ENCODE measurements around the gene SYS1. TPM values are rescaled to one million over a fixed set of nuclear protein-coding genes. Genes with fewer than 3 reads are reported as not detected.

The SYS1 gene
- total and polyA plus RNA-seq, 2 of the 8 experiments (the other 6 are each of a cell fraction or from before 2014, with no cell fraction given), result 19.6 to 50.8 TPM

DNA sequence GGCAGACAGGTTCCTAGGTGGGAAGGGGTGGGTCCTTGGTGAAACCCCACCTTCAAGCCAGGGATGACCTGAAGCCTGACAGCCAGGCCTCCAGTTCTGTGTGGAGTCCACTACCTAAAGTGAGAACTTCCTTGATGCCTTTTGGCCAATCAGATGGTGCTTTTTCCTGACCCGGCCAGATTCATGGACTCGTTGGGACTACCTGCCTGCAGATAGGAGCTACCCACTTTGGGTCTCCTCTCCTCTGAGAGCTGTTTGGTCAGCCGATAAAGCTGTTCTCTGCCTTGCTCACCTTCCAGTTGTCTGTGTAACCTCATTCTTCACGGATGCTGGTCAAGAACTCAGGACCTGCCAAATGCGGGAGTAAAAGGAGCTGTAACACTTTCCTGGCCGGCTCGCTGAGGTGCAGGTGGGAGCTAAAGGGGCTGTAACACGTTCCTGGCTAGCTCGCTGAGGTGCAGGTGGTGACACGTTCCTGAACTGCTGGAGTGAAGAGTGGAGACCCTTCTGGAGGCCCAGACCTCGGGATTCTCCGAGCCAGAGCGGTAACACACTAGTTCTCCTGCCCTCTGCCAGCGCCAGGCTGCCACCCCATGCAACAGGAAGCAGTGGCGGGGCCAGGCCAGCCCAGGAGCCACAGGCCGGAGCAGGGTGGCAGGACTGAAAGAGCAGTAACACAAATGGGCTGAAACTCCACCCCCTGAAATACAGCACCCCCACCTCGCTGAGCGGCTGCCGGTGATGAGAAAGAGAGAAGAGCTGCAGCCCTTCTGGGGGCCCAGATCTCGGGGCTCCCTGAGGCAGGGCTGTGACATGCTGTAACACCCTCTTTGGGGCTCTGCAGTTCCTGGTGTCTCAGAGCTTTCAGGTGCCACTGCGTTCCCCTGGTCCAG, 31.5 kb downstream of the SYS1 start:
- Histone ChIP-seq H3K36me3 (ENCODE audit: control insufficient read depth in 2 of 4, insufficient read depth in 4 of 4, low read length in 3 of 4) (no peaks in the 10 kb centered on the region), H2BK20ac (ENCODE audit: low read length) (no peak overlapping the region), H3K4me3 (ENCODE audit: extremely low read depth in 1 of 4, insufficient read depth in 2 of 4, low read depth in 3 of 4, low read length in 4 of 4) (no peak overlapping the region), H3K23me2 (ENCODE audit: low read depth, low read length) (no peaks in the 10 kb centered on the region), H4K20me1 (replicated peaks in 1 of 2; ENCODE audit: control insufficient read depth in 1 of 2, insufficient read depth in 2 of 2, low read length in 2 of 2) (no peaks in the 10 kb centered on the region), H3K23ac (ENCODE audit: insufficient read length) (no peak overlapping the region), H3K4me1 (replicated peaks in 1 of 4; ENCODE audit: control insufficient read depth in 3 of 4, insufficient read depth in 4 of 4, low read length in 3 of 4) (no peaks in the 10 kb centered on the region), H3K9me3 (ENCODE audit: insufficient read depth in 2 of 2, low read depth in 1 of 2, low read length in 1 of 2) (peaks cover 3% of the 10 kb centered on the region in 2 experiments; a peak in 2 of 4 replicates), H2AFZ (ENCODE audit: low read length) (no peak overlapping the region), H2BK5ac (ENCODE audit: low read depth, low read length) (no peak overlapping the region), H3K56ac (replicated peaks; ENCODE audit: insufficient read length, low read depth, low read length) (no peak overlapping the region), H3K18ac (ENCODE audit: extremely low read depth, low read length) (no peak overlapping the region), H3K27ac (ENCODE audit: low read depth, low read length) (no peak overlapping the region), H2BK15ac (ENCODE audit: low read length) (no peak overlapping the region), H3K4me2 (ENCODE audit: insufficient read depth in 1 of 2, low read depth in 2 of 2, low read length in 2 of 2) (no peak overlapping the region), H4K91ac (replicated peaks; ENCODE audit: insufficient read length, low read length) (no peak overlapping the region), H4K8ac (ENCODE audit: extremely low read depth, insufficient read depth, low read length) (no peak overlapping the region), H3K27me3 (replicated peaks in 1 of 4; ENCODE audit: control insufficient read depth in 3 of 4, extremely low read depth in 1 of 4, insufficient read depth in 3 of 4, low read length in 3 of 4) (no peaks in the 10 kb centered on the region), H3K79me2 (ENCODE audit: control insufficient read depth in 1 of 2, insufficient read depth in 2 of 2, low read length in 2 of 2) (no peaks in the 10 kb centered on the region), H4K5ac (ENCODE audit: insufficient read length, low read depth, low read length) (no peak overlapping the region), H2AK5ac (ENCODE audit: low read depth, low read length) (no peak overlapping the region), H3K9ac (replicated peaks in 1 of 4; ENCODE audit: extremely low read depth in 1 of 4, low read depth in 3 of 4, low read length in 3 of 4) (no peak overlapping the region), H2BK12ac (ENCODE audit: low read depth, low read length) (no peak overlapping the region), H3K14ac (ENCODE audit: insufficient read length) (no peak overlapping the region), H3K79me1 (ENCODE audit: low read depth, low read length) (no peaks in the 10 kb centered on the region), H2BK120ac (replicated peaks; ENCODE audit: low read depth, low read length) (no peak overlapping the region), H3K4ac (replicated peaks; ENCODE audit: insufficient read length, low read depth, low read length) (no peak overlapping the region)
- ChIA-PET POLR2A (ENCODE audit: partially characterized antibody) (interaction anchor here (0.8 to 2.2 kb wide), 4 partner anchors 11 to 55 kb away, joined by 3 to 10 read pairs (median 3); partner anchors contain the start of gene DBNDD2), CTCF (ENCODE audit: partially characterized antibody) (interaction anchor here (0.7 to 3.4 kb wide), 11 partner anchors 9 to 86 kb away, joined by 3 to 21 read pairs (median 3); partner anchors contain the start of gene MATN4)
- 91% methylated on average over 21 of the region's 21 CpGs; no CpG with 5 or more reads in 1 of the 2 experiments for WGBS, 2 experiments (ENCODE audit: extremely low coverage in 1 of 2, insufficient coverage in 1 of 2, insufficient read length in 1 of 2, insufficient replicate concordance in 2 of 2, low coverage in 1 of 2, low lambda C conversion rate in 2 of 2, missing lambda C conversion rate in 1 of 2)
- TF ChIP-seq SIRT6 (IDR thresholded peaks at IDR 0.05; ENCODE audit: low read length) (no peak), SP4 (IDR thresholded peaks at IDR 0.05; ENCODE audit: low read length) (no peak), KDM5A (IDR thresholded peaks at IDR 0.05; ENCODE audit: low read length) (no peak), SP2 (IDR thresholded peaks at IDR 0.05; ENCODE audit: low read length) (no peak), SAP30 (IDR thresholded peaks at IDR 0.05; ENCODE audit: insufficient read depth, insufficient replicate concordance, low read length) (no peak), MAFK (IDR thresholded peaks at IDR 0.05; ENCODE audit: low read depth, low read length) (no peak), POU5F1 (IDR thresholded peaks at IDR 0.05; ENCODE audit: low read depth, low read length) (no peak), EGR1 (IDR thresholded peaks at IDR 0.05; ENCODE audit: borderline replicate concordance, low read depth, low read length) (no peak), JUN (IDR thresholded peaks at IDR 0.05; ENCODE audit: low read depth, low read length) (no peak), BACH1 (IDR thresholded peaks at IDR 0.05; ENCODE audit: low read length) (no peak), TBP (IDR thresholded peaks at IDR 0.05; ENCODE audit: low read depth, low read length) (no peak), TAF7 (optimal IDR thresholded peaks at IDR 0.05; ENCODE audit: borderline replicate concordance, low read depth, low read length) (no peak)
- FAIRE-seq (no peak), DNase-seq (ENCODE audit: low read depth in 1 of 2, low spot score in 2 of 2) (no peak)

All from H1 (cell line).